ENCODE data around the gene ANXA10. TPM values are rescaled to one million over a fixed set of nuclear protein-coding genes. Genes with fewer than 3 reads are reported as not detected.
"Not testable (repeated sequence)": the region's sequence is repeated elsewhere in the genome, so short reads cannot be mapped to it uniquely, and the experiment has no call there.

ANXA10 gene
- total RNA-seq, 4 donors from 2014 or later: not detected

DNA sequence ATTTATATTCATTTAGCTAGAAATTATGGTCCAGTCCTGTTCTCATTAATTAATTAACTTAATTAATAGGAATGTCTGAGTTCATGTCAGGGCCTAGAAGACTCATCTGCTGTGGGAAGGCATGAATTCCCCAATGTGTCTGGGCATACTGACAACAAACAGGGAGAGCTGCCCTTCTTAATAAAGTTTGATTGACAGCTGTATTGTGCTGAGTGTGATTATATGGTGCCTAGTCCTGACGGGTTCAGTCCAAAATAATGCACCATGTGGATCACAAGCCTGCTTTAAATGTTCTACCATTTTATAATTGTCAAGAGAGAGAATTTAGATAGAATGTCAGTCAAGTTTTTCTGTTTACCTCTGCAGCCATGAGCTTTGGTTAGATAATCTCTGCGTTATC lies 34.6 kb downstream of the ANXA10 start:
- ATAC-seq (ENCODE audit: low FRiP score): no peak

DNA sequence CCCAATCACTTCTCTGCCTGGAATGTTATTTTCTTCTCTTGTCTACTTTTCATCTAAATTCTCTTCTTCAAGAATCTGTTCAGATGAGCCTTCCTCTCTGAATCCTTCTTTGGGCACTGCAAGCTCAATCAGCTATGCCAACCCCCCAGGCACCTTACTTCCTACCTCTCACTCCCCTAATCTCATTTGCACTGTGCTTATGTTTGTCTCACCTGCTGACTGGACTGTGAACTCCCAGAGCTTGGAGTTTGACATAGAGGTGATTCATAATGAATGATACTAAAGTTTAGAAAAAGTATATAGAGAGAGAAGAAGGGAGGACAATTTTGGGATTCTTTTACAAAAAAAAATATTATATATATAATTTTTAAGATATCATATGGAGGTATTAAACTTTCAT lies 36.3 kb downstream of the ANXA10 start:
- DNase-seq (ENCODE audit: low spot score) (no peak), ATAC-seq (ENCODE audit: low FRiP score) (no peak)
- TF ChIP-seq, protein P1, sequence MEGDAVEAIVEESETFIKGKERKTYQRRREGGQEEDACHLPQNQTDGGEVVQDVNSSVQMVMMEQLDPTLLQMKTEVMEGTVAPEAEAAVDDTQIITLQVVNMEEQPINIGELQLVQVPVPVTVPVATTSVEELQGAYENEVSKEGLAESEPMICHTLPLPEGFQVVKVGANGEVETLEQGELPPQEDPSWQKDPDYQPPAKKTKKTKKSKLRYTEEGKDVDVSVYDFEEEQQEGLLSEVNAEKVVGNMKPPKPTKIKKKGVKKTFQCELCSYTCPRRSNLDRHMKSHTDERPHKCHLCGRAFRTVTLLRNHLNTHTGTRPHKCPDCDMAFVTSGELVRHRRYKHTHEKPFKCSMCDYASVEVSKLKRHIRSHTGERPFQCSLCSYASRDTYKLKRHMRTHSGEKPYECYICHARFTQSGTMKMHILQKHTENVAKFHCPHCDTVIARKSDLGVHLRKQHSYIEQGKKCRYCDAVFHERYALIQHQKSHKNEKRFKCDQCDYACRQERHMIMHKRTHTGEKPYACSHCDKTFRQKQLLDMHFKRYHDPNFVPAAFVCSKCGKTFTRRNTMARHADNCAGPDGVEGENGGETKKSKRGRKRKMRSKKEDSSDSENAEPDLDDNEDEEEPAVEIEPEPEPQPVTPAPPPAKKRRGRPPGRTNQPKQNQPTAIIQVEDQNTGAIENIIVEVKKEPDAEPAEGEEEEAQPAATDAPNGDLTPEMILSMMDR (IDR thresholded peaks at IDR 0.05): no peak

More for the DNA sequence above, 34.6 kb downstream of the ANXA10 start:
- TF ChIP-seq, protein P1 (IDR thresholded peaks at IDR 0.05): no peak
- DNase-seq (ENCODE audit: low spot score): no peak

DNA sequence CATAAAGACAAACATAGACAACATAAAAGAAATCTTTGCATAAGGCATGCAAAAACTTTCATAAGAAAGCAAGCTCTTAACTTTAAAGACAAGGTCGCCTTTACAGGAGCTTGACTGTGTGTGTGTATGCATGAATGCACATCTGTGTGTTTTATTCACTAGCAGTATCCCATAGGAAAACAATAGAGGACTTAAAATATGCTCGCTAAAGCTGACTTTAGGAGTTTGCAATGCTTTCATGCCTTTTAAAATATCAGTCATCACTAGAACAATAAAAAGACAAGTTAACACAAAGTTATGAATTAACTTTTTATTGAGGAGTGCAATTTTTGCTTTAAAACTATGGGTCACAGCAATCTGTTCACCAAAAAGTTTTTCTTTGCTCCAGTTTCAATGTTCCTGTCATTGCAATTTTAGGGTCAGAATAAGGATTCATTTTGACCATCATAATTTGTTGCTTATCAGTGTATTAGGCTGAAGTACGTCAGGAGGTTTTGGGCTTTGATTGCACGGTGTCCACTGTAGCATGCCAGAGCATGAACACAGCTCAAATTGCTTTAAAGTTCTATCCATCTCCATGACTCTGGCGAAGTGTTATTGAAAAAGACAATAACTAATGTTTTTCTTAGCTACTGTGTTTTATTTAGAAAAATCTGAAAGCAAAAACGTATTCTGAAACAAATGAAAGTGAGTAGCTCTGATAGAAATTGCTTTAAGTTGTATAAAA lies 36.9 kb downstream of the ANXA10 start:
- ATAC-seq (ENCODE audit: low FRiP score): no peak
- TF ChIP-seq, protein P1 (IDR thresholded peaks at IDR 0.05): no peak
- DNase-seq (ENCODE audit: low spot score): no peak

DNA sequence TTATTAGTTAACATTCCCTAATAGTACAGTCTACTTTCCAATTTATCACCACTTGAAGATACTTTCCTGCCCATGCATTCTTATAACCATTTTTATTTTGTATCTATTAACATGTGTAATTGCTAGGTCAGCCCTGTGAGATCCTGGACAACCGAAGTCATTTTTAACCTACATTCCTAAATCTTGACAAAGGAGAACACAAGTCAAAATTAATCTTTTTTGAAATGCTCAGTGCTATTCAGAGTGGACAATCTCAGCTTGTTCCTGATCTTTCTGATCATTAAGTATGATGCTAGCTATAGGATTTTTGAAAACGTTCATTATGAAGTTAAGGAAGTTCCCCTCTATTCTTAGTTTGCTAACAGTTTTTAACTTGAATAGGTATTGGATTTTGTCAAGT lies 37.5 kb downstream of the ANXA10 start:
- TF ChIP-seq, protein P1 (IDR thresholded peaks at IDR 0.05): no peak
- no peak for ATAC-seq (ENCODE audit: low FRiP score)
- DNase-seq (ENCODE audit: low spot score): no peak

DNA sequence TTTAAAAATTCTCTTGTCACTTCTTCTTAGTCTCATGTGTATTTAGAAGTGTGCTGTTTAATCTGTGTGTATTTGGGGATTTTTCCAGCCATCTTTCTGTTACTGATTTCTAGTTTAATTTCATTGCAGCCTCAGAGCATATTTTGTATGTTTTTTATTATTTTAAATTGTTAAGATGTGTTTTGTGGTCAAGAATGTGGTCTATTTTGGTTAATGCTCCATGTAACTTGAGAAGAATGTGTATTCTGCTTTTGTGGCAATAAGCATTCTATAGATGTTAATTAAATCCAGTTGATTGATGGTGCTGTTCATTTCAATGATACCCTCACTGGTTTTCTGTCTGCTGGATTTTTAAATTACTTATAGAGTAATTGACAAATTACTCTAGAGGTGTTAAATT lies 38.9 kb downstream of the ANXA10 start:
- DNase-seq (ENCODE audit: low spot score): no peak
- ATAC-seq (ENCODE audit: low FRiP score): no peak
- TF ChIP-seq, protein P1 (IDR thresholded peaks at IDR 0.05): no peak

DNA sequence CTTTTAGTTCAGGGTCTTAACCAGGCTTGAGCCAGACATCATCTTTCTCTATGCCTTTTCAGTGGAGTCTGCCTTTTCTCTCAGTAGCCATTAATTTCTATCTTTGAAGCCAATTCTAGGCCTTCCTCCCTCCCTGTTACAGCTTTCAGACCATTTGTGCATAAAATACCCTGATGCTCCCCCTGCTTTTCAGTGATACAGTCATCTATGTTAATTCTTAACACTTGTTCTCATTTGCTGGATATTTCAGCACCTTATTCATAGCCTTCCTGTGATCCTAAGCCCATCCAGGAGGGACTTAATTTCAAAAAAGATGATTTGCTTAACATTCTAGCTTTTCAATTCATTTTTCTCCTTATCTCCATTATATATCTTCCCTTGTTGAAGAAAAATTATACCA lies 42.3 kb downstream of the ANXA10 start:
- ATAC-seq (ENCODE audit: low FRiP score) (no peak), DNase-seq (ENCODE audit: low spot score) (no peak)
- TF ChIP-seq, protein P1 (IDR thresholded peaks at IDR 0.05): no peak

DNA sequence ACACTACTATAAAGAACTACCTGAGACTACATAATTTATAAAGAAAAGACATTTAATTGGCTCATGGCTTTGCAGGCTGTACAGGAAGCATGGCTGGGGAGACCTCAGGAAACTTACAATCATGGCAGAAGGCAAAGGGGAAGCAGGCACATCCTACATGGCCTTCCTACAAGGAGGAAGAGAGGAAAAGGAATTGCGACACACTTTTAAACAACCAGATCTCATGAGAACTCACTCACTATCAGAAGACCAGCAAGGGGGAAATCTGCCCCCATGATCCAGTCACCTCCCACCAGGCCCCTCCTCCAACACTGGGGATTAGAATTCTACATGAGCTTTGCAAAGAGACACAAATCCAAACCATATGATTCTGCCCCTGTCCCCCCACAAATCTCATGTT lies 43.5 kb downstream of the ANXA10 start:
- not testable (repeated sequence) for DNase-seq (ENCODE audit: low spot score); ATAC-seq (ENCODE audit: low FRiP score)

DNA sequence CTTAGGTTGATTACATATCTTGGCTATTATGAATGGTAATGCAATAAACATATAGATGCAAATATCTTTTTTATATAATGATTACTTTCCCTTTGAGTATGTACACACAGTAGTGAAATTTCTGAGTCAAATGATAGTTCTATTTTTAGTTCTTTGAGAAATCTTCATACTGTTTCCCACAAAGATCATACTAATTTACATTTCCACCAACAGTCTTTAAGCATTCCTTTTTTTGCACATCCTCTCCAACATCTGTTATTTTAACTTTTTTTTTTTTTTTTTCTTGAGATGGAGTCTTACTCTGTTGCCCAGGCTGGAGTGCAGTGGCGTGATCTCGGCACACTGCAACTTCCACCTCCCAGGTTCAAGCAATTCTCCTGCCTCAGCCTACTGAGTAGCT lies 45.4 kb downstream of the ANXA10 start:
- not testable (repeated sequence) for ATAC-seq (ENCODE audit: low FRiP score); DNase-seq (ENCODE audit: low spot score)
